ENCODE data around the gene HMHB1. TPM values are rescaled to one million over a fixed set of nuclear protein-coding genes. Genes with fewer than 3 reads are reported as not detected.
"Not testable (repeated sequence)": the region's sequence is repeated elsewhere in the genome, so short reads cannot be mapped to it uniquely, and the experiment has no call there.

The HMHB1 gene
- total RNA-seq, 2 donors from 2014 or later = not detected

DNA sequence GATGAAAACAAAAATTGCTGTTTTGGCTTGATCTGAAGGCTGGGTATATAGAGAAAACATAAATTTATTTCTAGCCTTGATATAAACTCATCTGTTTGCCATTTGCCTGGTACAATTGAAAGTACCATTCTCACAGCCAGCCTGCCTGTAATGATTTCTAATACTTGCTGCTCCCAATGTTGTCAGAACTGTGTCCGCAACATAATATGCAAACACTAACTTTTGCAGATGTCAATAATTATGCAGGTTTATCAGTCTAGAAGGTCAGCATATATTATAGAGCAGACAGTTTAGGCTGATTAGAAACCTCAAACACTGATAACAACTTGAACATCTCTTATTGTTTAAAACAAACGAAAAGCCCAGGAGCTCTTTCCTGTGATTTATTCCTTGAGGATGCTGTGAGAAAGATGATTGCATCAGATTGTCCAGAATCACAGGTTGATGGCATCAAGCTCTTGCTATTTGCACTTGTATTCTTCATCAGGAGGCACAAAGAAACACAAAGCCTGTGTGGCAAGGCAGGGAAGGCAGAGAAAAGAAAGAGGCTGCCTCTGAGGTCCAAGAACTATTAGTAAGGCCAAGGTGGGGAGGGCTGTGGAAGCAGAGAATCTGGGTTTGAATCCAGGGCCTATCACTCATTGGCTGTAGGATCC is 21.4 kb upstream of the HMHB1 start:
- no peak for ATAC-seq (replicated peaks)
- H3K27ac Mint-ChIP-seq = no peak overlapping the region

GRCh38 chr5:143791848-143792731 is 19.9 kb upstream of the HMHB1 start:
- Mint-ChIP-seq H3K36me3 (ENCODE audit: low read depth) (no peaks in the 10 kb centered on the region), H3K9me3 (no peaks in the 10 kb centered on the region), H3K27ac (no peak overlapping the region), H3K4me3 (no peak overlapping the region), H3K27me3 (peaks cover 4% of the 10 kb centered on the region), H3K4me1 (no peaks in the 10 kb centered on the region)
- ATAC-seq (replicated peaks) = no peak

More for the DNA sequence above, 21.4 kb upstream of the HMHB1 start:
- Mint-ChIP-seq H3K4me1 (no peaks in the 10 kb centered on the region), H3K27me3 (peaks cover 7% of the 10 kb centered on the region), H3K36me3 (ENCODE audit: low read depth) (no peaks in the 10 kb centered on the region), H3K9me3 (no peaks in the 10 kb centered on the region), H3K4me3 (no peak overlapping the region)

DNA sequence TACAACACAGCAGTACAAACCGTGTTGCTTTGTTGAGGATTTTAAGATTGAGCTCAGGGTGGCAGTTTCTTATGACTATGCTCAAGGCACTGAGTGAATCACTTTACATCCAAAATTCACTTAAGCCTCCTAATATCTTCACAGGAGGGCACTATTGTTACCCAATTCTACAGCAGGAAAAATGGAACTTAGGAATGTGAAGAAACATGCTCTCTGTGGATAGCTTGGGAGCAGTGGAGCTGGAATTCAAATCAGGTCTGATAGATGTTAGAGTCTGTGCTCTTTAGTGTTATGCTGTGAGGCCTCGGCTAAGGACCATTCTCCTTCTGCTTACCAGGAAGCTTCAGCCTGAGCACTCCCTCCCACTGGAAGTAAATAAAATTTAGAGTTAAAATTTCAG is 18.7 kb upstream of the HMHB1 start:
- Mint-ChIP-seq H3K36me3 (ENCODE audit: low read depth) (no peaks in the 10 kb centered on the region), H3K27ac (no peak overlapping the region), H3K27me3 (peaks cover 4% of the 10 kb centered on the region)

GRCh38 chr5:143796125-143796524 is 15.8 kb upstream of the HMHB1 start:
- no peak overlapping the region for H3K4me3 Mint-ChIP-seq
- H3K4me1 Mint-ChIP-seq = no peaks in the 10 kb centered on the region
- H3K9me3 Mint-ChIP-seq = no peaks in the 10 kb centered on the region
- H3K27ac Mint-ChIP-seq = no peak overlapping the region
- no peaks in the 10 kb centered on the region for H3K36me3 Mint-ChIP-seq (ENCODE audit: low read depth)
- no peak for ATAC-seq (replicated peaks)
- H3K27me3 Mint-ChIP-seq = peaks cover 8% of the 10 kb centered on the region

More for the DNA sequence above, 18.7 kb upstream of the HMHB1 start:
- no peaks in the 10 kb centered on the region for H3K9me3 Mint-ChIP-seq
- H3K4me3 Mint-ChIP-seq = no peak overlapping the region
- ATAC-seq (replicated peaks) = no peak
- H3K4me1 Mint-ChIP-seq = no peaks in the 10 kb centered on the region

DNA sequence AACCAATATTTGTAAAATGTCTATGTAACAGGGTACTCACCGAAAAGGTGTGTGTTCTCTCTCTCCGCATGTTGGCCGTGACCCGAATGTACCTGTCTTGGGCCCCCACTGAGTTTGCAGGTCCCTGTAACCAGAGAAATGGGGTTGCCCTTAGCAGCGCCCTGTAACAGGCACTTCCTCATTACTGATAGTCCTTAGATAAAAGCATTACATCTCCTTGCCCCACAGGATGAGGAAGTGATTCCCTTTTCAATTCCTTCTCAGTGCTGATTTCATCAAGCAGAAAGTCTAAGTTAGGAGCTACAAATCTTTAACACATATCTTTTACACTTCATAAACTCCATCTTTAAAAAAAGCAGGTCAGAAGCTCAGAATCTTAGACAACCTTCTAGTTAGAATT is 15.2 kb upstream of the HMHB1 start:
- no peaks in the 10 kb centered on the region for H3K9me3 Mint-ChIP-seq
- no peak overlapping the region for H3K27ac Mint-ChIP-seq
- peaks cover 8% of the 10 kb centered on the region for H3K27me3 Mint-ChIP-seq
- no peak overlapping the region for H3K4me3 Mint-ChIP-seq
- no peaks in the 10 kb centered on the region for H3K36me3 Mint-ChIP-seq (ENCODE audit: low read depth)
- no peak for ATAC-seq (replicated peaks)
- H3K4me1 Mint-ChIP-seq = no peaks in the 10 kb centered on the region

DNA sequence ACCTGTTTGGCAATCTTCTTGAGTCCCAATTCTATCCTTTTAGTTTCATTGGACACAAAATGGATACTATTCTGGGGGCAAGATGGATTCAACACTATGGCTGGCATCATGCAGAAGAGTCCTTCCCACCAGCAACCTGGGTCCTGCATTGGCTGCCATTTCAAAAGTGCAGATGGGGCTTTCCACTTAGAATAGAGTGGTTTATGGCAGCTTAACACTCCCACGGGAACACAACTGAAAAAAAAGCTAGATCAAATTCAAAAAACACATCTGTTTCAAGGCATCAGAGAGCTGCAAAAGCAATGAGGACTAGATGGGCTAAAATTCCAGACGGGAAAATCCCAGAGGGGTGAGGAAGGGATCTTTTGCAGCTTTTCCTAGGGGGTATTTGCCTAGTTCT is 11.2 kb upstream of the HMHB1 start:
- Mint-ChIP-seq H3K36me3 (ENCODE audit: low read depth) (no peaks in the 10 kb centered on the region), H3K9me3 (no peaks in the 10 kb centered on the region), H3K4me3 (no peak overlapping the region), H3K27me3 (peaks cover 9% of the 10 kb centered on the region), H3K27ac (no peak overlapping the region), H3K4me1 (no peaks in the 10 kb centered on the region)
- no peak for ATAC-seq (replicated peaks)

GRCh38 chr5:143801252-143801939 is 10.6 kb upstream of the HMHB1 start:
- Mint-ChIP-seq H3K27ac (no peak overlapping the region), H3K36me3 (ENCODE audit: low read depth) (no peaks in the 10 kb centered on the region), H3K9me3 (no peaks in the 10 kb centered on the region), H3K27me3 (peaks cover 9% of the 10 kb centered on the region), H3K4me1 (no peaks in the 10 kb centered on the region), H3K4me3 (no peak overlapping the region)
- no peak for ATAC-seq (replicated peaks)

GRCh38 chr5:143805861-143806260 is 6.1 kb upstream of the HMHB1 start:
- no peaks in the 10 kb centered on the region for H3K36me3 Mint-ChIP-seq (ENCODE audit: low read depth)
- no peak overlapping the region for H3K4me3 Mint-ChIP-seq
- ATAC-seq (replicated peaks) = no peak
- H3K27ac Mint-ChIP-seq = no peak overlapping the region
- H3K27me3 Mint-ChIP-seq = peaks cover 6% of the 10 kb centered on the region
- H3K9me3 Mint-ChIP-seq = no peaks in the 10 kb centered on the region
- no peaks in the 10 kb centered on the region for H3K4me1 Mint-ChIP-seq

GRCh38 chr5:143806579-143806978 is 5.4 kb upstream of the HMHB1 start:
- Mint-ChIP-seq H3K9me3 (no peaks in the 10 kb centered on the region), H3K36me3 (ENCODE audit: low read depth) (no peaks in the 10 kb centered on the region), H3K27ac (no peak overlapping the region), H3K4me3 (no peak overlapping the region), H3K4me1 (peaks cover under 1% of the 10 kb centered on the region), H3K27me3 (peaks cover 6% of the 10 kb centered on the region)
- ATAC-seq (replicated peaks) = no peak

DNA sequence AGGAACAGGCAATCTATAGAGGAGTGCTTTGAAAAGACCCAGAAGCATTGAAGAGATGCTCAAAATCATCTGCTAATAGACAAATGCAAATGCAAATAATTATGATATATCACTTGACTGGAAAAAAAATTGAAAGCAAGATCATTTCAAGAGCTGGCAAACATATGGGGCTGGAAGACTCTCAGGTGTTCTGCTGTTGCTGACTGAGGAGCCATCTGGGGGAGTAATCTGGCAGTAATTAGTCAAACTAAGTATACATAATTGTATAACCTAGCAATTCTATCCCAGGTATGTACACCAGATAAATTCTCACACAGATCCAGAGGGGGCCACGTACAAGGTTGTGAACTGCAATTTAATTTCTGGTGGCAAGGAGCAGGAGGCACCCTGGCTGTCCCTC is 4.6 kb upstream of the HMHB1 start:
- peaks cover 9% of the 10 kb centered on the region for H3K4me1 Mint-ChIP-seq
- no peaks in the 10 kb centered on the region for H3K9me3 Mint-ChIP-seq
- no peak for ATAC-seq (replicated peaks)
- peaks cover 12% of the 10 kb centered on the region for H3K27me3 Mint-ChIP-seq
- no peak overlapping the region for H3K27ac Mint-ChIP-seq
- H3K36me3 Mint-ChIP-seq (ENCODE audit: low read depth) = no peaks in the 10 kb centered on the region
- H3K4me3 Mint-ChIP-seq = no peak overlapping the region

DNA sequence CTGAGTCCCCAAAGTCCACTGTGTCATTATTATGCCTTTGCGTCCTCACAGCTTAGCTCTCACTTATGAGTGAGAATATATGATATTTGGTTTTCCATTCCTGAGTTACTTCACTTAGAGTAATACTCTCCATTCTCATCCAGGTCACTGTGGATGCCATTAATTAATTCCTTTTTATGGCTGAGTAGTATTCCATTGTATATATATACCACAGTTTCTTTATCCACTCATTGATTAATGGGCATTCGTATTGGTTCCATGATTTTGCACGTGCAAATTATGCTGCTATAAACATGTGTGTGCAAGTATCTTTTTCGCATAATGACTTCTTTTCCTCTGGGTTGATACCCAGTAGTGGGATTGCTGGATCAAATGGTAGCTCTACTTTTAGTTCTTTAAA is 4.4 kb downstream of the HMHB1 start:
- H3K36me3 Mint-ChIP-seq (ENCODE audit: low read depth); H3K27ac Mint-ChIP-seq; ATAC-seq (replicated peaks); H3K4me3 Mint-ChIP-seq; H3K9me3 Mint-ChIP-seq; H3K4me1 Mint-ChIP-seq: not testable (repeated sequence)
- H3K27me3 Mint-ChIP-seq = peaks cover 16% of the 10 kb centered on the region

GRCh38 chr5:143819716-143820115 is 7.8 kb downstream of the HMHB1 start:
- no peak for ATAC-seq (replicated peaks)
- no peaks in the 10 kb centered on the region for H3K4me1 Mint-ChIP-seq
- no peak overlapping the region for H3K4me3 Mint-ChIP-seq
- H3K9me3 Mint-ChIP-seq = peaks cover 4% of the 10 kb centered on the region
- H3K36me3 Mint-ChIP-seq (ENCODE audit: low read depth) = no peaks in the 10 kb centered on the region
- peaks cover 10% of the 10 kb centered on the region for H3K27me3 Mint-ChIP-seq
- no peak overlapping the region for H3K27ac Mint-ChIP-seq

GRCh38 chr5:143820451-143820850 is 8.5 kb downstream of the HMHB1 start:
- H3K27me3 Mint-ChIP-seq = peaks cover 10% of the 10 kb centered on the region

DNA sequence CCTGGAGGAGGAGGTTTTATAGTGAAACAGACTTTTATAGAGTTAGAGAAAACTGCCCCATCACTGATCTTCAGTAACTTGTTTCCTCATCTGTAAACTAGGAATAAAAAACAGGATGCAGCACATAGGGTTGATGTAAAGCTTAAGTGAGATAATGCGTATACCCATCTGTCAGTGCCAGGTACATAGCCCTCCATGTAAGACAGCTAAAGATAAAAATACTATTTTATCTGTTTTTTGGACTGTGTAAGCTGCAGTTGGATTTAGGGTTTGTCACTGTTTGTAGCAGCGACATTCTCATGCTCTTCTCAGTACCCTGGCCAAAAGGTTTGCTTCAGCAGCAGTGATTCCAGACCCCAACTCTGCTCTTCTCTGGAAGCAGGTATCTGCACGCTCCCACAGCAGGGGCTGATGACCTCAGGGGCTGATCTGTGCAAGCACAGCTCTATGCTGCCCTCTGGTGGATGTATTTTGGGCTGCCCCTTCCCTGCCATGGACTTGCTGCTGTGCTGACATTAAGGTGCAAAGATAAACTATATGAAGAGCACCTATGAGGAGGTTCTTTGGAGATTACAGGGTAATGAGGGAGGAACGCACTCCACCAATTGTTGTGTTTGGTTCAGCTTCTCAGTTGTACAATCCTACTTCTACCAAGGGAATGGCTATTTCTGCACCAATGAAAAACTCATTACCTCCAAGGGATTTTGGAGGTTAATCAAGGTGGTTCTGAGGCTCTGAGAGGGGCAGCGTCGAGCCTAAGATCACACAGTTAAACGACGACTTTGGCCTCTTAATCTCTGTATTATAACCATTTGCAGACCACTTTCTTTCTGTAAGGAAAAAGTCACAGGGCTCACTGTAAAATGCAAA is 13.1 kb downstream of the HMHB1 start:
- H3K9me3 Mint-ChIP-seq = no peaks in the 10 kb centered on the region
- H3K36me3 Mint-ChIP-seq (ENCODE audit: low read depth) = no peaks in the 10 kb centered on the region
- H3K4me1 Mint-ChIP-seq = peaks cover 12% of the 10 kb centered on the region
- H3K27ac Mint-ChIP-seq = no peak overlapping the region
- ATAC-seq (replicated peaks) = peak; percentile 48
- peaks cover 3% of the 10 kb centered on the region for H3K27me3 Mint-ChIP-seq
- no peak overlapping the region for H3K4me3 Mint-ChIP-seq

More at GRCh38 chr5:143820451-143820850, 8.5 kb downstream of the HMHB1 start:
- Mint-ChIP-seq H3K9me3 (peaks cover 4% of the 10 kb centered on the region), H3K4me1 (no peaks in the 10 kb centered on the region), H3K27ac (no peak overlapping the region), H3K4me3 (no peak overlapping the region), H3K36me3 (ENCODE audit: low read depth) (no peaks in the 10 kb centered on the region)
- no peak for ATAC-seq (replicated peaks)

Data from activated T-helper 17 cell treated with anti-CD3 and anti-CD28 coated beads, Interleukin-2, amount 50 U/mL, for 72 hours (primary cell).